Measurements from ENCODE around the gene LIPK.

LIPK gene

GRCh38 chr10:88715517-88715916, 9.5 kb downstream of the LIPK start:
- no peak for TF ChIP-seq CTCF (IDR thresholded peaks at IDR 0.05; ENCODE audit: insufficient read depth, low read depth, low read length, missing control alignments)
- no peak for DNase-seq (ENCODE audit: low read depth)
- no peak overlapping the region for H3K4me3 ChIP-seq (ENCODE audit: low read depth, low read length)

DNA sequence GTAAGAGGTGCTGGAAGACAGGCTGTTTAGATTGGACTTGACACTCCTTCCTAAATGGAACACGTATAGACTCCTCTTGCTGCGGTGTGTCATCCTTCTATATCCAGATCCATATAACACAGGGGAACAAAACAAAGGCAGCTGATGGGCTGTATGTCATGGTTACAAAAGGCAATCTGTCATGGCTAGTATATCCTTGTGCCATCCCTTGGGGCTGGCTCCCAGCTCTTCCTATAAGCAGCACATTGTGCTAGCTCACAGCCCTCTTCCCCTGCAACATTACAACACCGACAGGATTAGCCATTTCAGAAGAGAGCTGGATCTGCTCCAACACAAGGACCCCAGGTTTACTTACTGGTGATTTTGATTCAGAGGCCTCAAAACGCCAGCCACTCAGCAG, 15.3 kb downstream of the LIPK start:
- no peak for TF ChIP-seq CTCF (IDR thresholded peaks at IDR 0.05; ENCODE audit: insufficient read depth, low read depth, low read length, missing control alignments)
- H3K4me3 ChIP-seq (ENCODE audit: low read depth, low read length), result no peak overlapping the region
- no peak for DNase-seq (ENCODE audit: low read depth)

GRCh38 chr10:88725798-88726197, 19.7 kb downstream of the LIPK start:
- no peak for TF ChIP-seq CTCF (IDR thresholded peaks at IDR 0.05; ENCODE audit: insufficient read depth, low read depth, low read length, missing control alignments)
- DNase-seq (ENCODE audit: low read depth), result no peak
- no peak overlapping the region for H3K4me3 ChIP-seq (ENCODE audit: low read depth, low read length)

- peak; percentile 54 for TF ChIP-seq CTCF (IDR thresholded peaks at IDR 0.05; ENCODE audit: insufficient read depth, low read depth, low read length, missing control alignments)
- peak; percentile 49 for DNase-seq (ENCODE audit: low read depth)
- no peak overlapping the region for H3K4me3 ChIP-seq (ENCODE audit: low read depth, low read length)
Observed at GRCh38 chr10:88728107-88728763, 22.2 kb downstream of the LIPK start.

GRCh38 chr10:88730864-88731263, 24.8 kb downstream of the LIPK start:
- DNase-seq (ENCODE audit: low read depth), result no peak
- no peak overlapping the region for H3K4me3 ChIP-seq (ENCODE audit: low read depth, low read length)
- no peak for TF ChIP-seq CTCF (IDR thresholded peaks at IDR 0.05; ENCODE audit: insufficient read depth, low read depth, low read length, missing control alignments)

- peak; percentile 11 for DNase-seq (ENCODE audit: low read depth)
- H3K4me3 ChIP-seq (ENCODE audit: low read depth, low read length), result no peak overlapping the region
- TF ChIP-seq CTCF (IDR thresholded peaks at IDR 0.05; ENCODE audit: insufficient read depth, low read depth, low read length, missing control alignments), result no peak
Observed at GRCh38 chr10:88731296-88731695, 25.2 kb downstream of the LIPK start.

- H3K4me3 ChIP-seq (ENCODE audit: low read depth, low read length), result no peak overlapping the region
- DNase-seq (ENCODE audit: low read depth), result peak; percentile 42
- TF ChIP-seq CTCF (IDR thresholded peaks at IDR 0.05; ENCODE audit: insufficient read depth, low read depth, low read length, missing control alignments), result no peak
Observed at GRCh38 chr10:88733215-88733614, 27.2 kb downstream of the LIPK start.

Measured in GM12865 (cell line).